T-helper 9 cell (primary cell): ENCODE results near the gene SLC25A6.
"Not testable (repeated sequence)": the region's sequence is repeated elsewhere in the genome, so short reads cannot be mapped to it uniquely, and the experiment has no call there.

ENCODE experiments used
- DNase-seq: peaks from one replicate; pipeline ENCODE4 v3.0.0-alpha.2; 2020

The SLC25A6 gene

DNA sequence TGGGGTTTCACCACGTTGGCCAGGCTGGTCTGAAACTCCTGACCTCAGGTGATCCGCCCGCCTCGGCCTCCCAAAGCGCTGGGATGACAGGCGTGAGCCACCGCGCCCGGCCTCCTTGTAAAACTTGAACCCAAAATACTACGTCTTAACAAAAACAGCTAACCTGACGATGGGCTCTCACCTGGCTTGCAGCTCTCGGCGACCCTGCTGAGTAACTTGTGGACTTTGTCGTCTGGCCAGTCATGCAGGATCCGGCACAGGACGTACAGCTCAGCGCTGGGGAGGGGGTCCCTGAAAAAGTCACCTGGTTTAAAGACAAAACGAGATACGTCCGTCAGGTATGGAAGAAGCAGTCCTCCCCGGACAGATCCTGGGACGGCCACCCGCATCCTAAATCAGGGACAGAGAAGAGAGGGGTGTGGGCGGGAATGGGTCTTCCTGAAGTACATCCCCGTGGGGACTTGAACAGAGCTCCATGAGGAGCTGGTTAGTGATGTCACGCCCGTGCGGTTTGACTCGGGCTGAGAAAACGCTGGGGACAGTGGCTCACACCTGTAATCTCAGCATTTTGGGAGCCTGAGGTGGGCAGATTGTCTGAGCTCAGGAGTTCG is 20.7 kb upstream of the SLC25A6 start:
- DNase-seq: no peak

DNA sequence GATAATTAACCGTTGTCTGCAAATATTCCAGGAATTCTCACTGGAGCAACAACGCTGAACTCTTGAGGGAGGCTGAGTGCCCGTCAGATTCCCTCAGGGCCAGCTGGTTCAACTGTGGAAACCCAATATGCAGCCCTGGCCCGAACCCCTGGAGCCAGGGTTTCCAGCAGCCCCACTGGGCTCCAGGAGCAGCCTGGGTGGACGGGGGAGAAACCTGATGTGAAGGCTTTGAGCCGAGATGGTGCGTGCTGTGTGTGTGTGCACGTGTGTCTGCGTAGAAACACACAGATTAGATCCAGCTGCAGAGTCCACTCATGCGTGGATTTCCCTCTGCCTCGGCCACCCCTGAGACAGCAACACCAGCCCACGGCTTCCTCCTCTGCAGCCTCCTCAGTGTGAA is 19.4 kb upstream of the SLC25A6 start:
- no peak for DNase-seq

DNA sequence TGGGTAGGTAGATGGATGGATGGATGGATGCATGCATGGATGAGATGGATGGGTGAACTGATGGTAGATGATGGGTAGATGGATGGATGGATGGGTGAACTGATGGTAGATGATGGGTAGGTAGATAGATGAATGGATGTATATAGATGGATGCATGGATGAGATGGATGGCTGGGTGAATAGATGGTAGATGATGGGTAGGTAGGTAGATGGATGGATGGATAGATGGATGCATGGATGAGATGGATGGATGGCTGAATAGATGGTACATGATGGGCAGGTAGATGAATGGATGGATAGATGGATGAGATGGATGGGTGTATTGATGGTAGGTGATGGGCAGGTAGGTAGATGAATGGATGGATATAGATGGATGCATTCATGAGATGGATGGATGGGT is 15.1 kb upstream of the SLC25A6 start:
- no peak for DNase-seq

DNA sequence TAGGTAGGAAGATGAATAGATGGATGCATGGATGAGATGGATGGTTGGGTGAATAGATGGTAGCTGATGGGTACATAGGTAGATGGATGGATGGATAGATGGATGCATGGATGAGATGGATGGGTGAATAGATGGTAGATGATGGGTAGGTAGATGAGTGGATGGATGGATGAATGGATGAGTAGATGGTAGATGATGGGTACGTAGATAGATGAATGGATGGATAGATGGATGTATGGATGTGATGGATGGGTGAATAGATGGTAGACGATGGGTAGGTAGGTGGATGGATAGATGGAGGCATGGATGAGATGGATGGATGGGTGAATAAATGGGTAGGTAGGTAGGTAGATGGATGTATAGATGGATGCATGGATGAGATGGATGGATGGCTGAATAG is 13.9 kb upstream of the SLC25A6 start:
- not testable (repeated sequence) for DNase-seq

DNA sequence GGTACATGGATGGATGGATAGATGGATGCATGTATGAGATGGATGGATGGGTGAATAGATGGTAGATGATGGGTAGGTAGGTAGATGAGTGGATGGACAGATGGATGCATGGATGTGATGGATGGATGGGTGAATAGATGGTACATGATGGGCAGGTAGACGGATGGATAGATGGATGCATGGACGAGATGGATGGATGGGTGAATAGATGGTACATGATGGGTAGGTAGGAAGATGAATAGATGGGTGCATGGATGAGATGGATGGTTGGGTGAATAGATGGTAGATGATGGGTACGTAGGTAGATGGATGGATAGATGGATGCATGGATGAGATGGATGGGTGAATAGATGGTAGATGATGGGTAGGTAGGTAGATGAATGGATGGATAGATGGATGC is 12.0 kb upstream of the SLC25A6 start:
- not testable (repeated sequence) for DNase-seq

DNA sequence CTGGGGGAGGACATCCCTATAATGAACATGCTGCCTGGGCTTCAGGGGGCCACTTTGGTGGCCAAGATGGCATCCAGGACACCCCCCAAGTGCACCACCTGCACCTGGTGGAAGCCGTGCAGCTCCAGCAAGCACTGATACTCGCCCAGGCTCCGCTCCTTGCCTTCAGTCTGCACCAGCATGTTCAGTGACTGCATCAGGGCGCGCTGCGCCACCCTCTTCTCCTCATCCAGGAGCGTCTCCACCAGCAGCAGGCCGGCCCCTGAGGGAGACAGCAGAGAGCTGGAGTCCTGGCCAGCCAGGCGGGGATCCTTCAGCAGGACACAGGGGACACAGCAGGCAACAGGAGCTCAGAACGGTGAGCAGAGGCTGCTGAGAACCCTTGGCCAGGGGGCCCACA is 11.3 kb upstream of the SLC25A6 start:
- DNase-seq: no peak

DNA sequence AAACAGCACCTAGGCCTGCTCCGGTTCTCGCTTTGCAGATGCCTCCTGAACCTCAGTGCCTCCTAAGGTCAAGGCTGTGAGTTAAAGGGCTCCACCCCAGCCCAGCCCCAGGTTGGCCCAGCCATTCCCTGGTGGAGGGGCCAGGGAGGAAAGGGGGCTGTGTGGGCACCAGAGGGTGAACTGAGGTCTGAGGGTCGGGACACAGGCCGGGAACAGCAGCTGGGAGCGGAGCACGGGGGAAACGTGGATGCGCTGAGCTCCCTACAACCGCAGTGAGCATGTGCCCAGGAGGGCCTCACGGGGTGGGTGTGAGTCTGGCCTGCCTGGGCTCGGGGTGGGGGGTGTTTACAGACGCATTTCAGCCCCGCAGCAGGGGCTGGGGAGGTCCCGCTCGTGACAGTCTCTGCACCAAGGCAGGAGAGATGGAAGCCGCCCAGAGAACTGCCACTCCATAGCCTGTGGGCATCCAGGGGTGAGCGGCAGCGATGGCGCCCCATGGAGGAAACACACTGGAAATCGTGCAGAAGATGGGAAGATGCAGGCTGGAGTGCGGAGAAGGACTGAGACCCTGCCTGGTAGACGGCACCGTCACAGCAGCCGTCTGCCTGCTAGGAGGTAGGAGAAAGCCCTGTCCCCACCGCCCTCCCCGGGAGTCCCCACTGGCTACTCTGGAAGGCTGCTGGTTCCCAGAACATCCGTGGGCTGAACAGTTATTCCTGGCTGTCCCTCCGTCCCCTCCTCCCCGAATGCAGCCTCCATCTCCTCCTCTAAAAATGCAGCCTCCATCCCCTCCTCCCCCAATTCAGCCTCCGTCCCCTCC is 9.9 kb upstream of the SLC25A6 start:
- DNase-seq: no peak

DNA sequence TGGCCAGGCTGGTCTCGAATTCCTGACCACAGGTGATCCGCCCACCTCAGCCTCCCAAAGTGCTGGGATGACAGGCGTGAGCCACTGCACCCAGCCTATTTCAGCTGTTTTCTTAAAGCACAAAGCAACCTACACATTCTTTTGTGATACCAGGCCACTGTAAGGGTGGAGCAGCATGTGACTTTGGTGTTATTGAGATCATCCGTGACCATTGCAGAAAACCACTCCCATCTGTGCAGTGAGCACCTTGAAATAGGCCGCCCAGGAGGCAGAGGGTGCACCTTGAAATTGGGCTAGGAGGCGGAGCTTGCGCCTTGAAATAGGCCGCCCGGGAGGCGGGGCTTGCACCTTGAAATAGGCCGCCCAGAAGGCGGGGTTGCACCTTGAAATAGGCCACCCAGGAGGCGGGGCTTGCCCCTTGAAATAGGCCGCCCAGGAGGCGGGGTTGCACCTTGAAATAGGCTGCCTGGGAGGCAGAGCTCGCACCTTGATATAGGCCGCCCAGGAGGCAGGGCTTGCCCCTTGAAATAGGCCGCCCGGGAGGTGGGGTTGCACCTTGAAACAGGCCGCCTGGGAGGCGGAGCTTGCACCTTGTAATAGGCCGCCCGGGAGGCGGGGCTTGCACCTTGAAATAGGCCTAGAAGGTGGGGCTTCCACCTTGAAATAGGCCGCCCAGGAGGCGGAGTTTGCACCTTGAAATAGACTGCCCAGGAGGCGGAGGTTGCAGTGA is 9.0 kb upstream of the SLC25A6 start:
- DNase-seq: no peak

DNA sequence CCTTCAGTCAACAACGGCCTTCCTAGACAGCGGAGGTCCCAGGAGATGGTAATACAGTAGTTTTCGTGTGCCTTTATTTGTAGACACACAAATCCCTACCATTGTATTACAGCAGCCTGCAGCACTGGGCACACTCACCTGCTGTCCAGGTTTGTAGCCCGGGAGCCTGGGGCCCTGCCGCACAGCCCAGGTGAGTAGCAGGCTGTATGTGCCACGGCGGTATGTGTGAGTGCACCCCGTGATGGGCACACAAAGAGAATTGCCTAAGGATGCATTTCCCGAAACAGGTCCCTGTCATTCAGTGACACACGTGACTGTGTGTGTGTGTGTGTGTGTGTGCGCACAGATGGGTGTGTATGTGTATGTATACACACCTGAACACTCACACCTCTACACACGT is 8.1 kb upstream of the SLC25A6 start:
- no peak for DNase-seq

DNA sequence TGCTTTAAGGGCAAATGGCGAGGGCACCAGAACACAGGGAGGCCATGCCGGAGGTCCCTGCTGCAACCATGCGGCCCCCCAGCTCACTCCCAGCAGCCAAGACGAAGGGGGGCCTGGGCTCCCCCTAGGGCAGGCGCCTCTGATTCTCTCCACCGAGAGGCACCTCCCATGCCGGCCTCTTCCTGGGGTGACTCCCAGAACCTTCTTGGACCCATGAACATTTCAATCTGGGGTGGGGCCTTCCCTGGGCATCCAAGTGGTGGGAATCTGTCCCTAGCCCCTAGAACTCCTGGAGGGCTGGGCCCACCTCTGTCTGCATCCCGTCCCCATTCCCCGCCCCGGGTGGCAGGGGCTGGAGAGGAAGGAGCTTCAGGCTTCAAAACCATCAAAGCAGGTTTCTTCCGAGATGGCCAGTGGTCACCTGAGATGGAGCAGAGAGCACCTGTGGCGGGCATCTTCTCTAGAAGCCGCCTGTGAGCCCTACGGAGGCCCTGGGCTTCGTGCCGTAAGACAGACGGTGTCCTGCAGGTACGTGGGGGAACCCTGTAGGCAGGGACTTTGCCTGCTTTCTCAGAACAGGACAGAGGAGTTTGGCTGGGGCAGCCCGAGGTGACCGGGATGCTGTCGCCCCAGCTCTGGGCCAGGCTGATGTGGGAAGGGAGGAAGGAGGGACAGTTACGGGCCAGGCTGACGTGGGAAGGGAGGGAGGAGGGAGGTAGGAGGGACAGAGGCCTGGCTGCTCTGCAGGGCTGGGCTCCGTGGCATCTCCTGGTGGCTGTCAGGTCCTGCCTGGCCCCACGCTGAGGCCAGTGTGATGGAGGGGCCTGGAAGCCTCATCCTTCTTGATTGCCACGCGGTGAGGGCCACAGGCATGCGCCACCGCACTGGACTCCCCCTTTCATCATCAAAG is 6.8 kb upstream of the SLC25A6 start:
- DNase-seq: no peak

DNA sequence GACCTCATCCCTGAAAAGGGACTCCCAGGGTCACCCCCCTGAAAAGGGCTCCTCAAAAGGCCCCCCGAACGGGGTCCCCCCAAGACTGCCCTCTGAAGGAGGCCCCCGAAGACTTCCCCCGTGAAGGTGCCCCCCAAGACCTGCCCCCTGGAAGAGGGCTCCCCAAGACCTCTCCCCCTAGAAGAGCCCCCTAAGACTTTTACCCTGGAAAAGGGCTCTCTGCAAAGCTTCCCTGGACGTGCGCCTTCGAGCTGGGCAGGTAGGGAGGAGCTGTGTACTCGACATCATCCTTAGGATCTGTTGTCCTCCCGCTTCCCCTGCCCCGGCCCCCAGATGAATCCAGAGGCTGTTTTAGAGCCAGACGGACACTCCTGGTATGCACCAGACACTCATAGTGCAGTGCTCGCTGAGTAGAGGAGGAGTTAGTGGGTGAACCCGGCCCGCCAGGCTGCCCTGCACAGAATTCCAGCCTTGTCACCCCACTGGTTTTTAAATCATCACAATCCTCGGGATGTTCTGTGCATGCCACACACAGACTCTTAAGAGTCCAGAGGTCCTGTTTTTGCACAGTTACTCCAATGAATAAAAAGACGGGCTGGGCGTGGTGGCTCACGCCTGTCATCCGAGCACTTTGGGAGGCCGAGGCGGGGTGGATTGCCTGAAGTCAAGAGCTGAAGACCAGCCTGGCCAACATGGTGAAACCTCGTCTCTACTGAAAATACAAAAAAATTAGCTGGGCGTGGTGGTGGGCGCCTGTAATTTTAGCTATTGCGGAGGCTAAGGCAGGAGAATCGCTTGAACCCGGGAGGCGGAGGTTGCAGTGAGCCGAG is 5.7 kb upstream of the SLC25A6 start:
- DNase-seq: no peak

DNA sequence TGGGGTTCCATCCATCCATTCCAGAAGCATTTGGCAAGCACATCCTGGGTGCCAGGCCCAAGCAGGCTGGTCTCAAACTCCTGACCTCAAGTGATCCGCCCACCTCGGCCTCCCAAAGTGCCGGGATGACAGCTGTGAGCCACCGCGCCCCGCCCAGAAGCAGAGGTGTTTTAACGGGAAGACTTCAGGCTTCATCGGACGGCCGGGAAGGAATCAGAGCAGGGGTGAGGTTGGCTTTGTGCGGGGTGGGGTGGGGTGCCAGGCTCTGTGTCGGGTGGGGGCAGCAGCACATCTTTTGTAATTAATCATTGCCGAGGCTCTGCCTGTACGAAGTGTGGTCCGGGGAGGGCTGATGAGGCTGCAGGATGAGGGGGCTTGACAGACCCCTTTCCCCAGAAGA is 5.1 kb upstream of the SLC25A6 start:
- no peak for DNase-seq

DNA sequence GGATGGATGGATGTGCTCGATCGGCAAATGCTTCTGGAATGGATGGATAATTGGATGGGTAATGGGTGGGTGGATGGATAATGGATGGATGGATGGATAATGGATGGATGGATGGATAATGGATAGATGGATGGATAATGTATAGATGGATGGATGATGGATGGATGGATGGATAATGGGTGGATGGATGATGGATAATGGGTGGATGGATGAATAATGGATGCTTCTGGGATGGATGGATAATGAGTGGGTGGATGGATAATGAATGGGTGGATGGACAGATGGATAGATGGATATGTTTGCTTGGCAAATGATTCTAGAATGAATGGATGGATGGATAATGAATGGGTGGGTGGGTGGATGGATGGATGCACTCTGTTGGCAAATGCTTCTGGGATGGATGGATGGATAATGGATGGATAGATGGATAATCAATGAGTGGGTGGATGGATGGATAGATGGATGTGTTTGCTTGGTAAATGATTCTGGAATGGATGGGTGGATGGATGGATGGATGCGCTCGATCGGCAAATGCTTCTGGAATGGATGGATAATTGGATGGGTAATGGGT is 3.8 kb upstream of the SLC25A6 start:
- no peak for DNase-seq

DNA sequence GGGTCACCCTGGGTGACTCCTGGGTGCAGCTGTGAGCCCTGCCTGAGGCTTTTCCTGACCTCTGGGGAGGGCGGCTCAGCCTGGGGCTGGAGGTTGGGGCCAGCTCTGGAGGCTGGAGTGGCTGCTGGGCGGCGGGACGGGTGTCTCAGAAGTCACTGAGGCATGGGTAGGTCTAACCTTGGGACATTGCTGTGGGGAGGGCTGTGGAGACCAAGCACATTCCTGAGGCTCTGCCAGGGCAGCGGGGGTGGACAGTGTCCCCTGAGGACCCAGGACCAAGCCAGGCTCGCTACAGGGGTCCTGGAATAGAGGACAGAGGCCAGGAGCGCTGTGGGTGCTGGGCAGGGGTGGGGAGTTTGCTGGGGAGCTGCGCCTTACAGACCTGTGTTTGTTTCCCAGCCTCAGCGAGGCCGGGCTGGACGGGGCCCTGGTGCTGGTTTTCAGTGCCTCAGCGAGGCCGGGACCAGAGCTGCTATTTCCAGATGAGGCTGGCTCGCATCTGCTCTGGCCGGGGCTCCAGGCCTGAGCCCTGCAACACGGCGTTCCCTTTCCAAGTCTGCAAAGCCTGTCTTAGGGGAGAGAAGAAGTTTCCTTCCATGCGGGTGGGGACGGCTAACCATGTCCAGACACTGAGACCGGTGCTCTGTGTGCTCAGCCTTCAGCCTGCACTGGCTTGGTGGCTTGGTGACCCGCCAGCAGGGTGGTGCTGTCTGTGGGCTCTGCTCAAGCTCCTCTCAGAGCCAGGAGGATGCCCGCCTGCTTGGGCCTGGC is 3.0 kb upstream of the SLC25A6 start:
- DNase-seq: no peak

DNA sequence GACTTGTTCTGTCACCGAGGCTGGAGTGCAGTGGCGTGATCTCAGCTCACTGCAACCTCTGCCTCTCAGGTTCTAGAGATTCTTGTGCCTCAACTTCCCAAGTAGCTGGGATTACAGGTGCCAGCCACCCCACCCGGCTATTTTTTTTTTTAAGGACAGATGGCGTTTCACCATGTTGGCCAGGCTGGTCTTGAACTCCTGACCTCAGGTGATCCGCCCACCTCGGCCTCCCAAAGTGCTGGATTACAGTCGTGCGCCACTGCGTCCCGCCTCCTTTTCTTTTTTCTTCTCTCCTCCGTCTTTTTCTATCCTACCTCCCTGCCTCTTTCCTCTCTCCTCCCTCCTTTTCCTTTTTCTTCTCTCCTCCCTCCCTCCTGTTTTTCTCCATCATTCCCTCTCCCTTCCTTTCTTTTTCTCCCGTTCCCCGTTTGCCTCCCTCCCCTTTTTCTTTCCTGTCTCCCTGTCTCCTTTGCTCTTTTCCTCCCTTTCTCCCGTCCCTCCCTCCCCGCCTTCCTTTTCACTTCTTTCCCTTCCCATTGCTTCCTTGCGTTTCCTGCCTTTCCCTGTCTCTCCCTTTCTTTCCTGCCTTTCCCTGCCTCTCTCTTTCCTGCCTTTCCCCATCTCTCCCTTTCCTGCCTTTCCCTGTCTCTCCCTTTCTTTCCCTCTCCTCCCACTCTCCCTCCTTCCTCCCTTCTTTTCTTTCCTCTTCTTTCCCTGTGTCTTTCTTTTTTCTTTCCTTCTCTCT is 2.1 kb upstream of the SLC25A6 start:
- no peak for DNase-seq

DNA sequence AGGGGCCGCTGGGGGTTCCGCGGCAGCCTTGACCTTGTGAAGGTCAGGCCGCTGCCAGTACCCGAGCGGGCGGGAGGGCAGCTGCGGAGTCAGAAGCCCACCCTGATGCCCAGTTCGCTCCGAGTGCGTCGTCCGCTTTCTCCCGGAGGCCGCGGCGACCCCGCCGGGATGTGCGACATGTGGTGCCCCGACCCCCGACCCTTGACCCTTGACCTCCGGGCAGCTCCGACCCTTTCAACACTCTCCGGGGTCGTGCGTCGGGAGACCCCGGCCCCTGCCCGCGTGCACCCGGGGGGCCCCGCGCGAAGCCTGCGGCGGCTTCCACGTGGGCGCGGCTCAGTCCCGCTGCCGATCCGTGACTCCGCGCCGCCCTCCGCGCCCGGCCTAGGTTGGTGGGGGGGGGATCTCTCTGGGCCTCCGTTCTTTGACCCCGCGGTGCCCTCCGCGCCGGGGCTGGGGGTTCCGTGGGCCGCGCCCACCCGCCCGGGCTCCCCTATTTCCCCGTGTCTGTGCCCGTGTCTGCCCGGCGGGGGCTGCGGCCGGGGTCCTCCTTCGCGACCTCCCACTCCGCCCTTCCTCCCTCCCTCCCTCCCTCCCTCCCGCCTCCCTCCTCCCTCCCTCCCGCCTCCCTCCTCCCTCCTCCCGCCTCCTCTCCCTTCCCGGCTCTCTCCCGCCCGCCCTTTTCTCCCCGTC is 609 bp upstream of the SLC25A6 start:
- no peak for DNase-seq

DNA sequence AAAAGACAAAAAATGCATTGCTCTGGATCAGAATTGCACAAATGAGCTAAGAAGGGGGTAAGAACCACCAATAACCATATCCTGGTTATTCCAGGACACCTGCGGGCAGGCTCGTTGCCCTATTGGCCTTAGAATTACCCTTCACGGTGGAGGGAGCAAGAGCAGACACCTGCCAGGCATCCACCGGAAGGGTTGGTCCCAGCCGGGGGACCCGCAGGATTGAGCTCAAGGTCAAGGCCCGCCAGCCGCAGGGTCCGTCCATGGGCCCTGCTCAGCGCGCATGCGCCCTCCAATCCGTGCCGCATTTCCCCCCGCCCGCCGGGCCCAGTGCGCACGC is 575 bp downstream of the SLC25A6 start:
- DNase-seq: no peak

DNA sequence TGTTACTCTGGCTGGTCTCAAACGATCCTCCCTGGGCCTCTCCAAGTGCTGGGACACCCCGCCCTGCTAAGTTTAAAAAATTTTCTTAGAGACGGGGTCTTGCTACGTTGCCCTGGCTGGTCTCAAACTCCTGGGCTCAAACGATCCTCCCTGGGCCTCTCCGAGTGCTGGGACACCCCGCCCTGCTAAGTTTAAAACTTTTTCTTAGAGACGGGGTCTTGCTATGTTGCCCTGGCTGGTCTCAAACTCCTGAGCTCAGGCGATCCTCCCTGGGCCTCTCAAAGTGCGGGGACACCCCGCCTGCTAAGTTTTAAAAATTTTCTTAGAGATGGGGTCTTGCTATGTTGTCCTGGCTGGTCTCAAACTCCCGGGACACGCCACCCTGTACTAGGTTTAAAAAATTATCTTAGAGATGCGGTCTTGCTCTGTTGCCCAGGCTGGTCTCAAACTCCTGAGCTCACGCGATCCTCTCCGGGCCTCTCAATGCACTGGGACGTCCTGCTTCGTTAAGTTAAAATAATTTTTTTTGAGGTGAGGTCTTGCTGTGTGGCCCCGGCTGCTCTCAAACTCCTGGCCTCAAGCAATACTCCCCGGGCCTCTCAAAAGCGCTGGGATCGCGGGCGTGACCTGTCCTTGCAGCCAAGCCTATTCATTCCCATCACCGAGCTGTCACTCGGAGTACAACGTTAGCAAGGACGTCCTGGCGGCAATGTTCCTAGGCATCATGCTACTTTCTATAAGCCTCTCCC is 1.1 kb downstream of the SLC25A6 start:
- DNase-seq: no peak

DNA sequence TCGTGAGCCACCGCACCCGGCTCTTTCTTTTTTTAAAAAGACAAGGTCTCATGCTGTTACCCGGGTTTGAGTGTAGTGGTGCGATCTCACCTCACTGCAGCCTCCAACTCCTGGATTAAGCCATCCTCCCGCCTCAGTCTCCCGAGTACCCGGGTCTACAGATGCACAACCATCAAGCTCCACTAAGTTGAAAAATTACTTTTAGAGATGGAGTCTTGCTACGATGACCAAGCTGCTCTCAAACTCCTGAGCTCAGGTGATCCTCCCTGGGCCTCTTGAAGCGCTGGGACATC is 2.0 kb downstream of the SLC25A6 start:
- no peak for DNase-seq
